Mononuclear cell (primary cell): ENCODE measurements around the gene LGALS1. TPM values are rescaled to one million over a fixed set of nuclear protein-coding genes. Genes with fewer than 3 reads are reported as not detected.

Experiments used
- H3K27me3 ChIP-seq: 2 replicates; pipeline ENCODE4 v1.6.0; 2011; ENCODE audit warnings: low read length, control low read depth; ENCODE audit not compliant: insufficient read depth
- H3K4me1 ChIP-seq: 2 replicates; pipeline ENCODE4 v1.5.1; 2011; ENCODE audit warnings: mild to moderate bottlenecking, low read length, control low read depth; ENCODE audit not compliant: insufficient read depth
- H3K4me3 ChIP-seq: 2 replicates; pipeline ENCODE4 v1.5.1; 2011; ENCODE audit warnings: mild to moderate bottlenecking, low read length, moderate library complexity
- H3K9me3 ChIP-seq: 2 replicates; pipeline ENCODE4 v1.5.1; 2011; ENCODE audit warnings: low read depth, mild to moderate bottlenecking, control low read depth, low read length
- total RNA-seq: library from RNA; depleted of rRNA; stranded (reverse); fragments of >200 nt; gene quantifications from one replicate; pipeline ENCODE4 v1.2.3, GENCODE V29; 2012

LGALS1 gene
- total RNA-seq, 1 donor = 260 TPM

GRCh38 chr22:37665487-37665886, 9.9 kb upstream of the LGALS1 start:
- H3K4me3 ChIP-seq = no peak overlapping the region
- no peaks in the 10 kb centered on the region for H3K9me3 ChIP-seq
- H3K27me3 ChIP-seq = no peaks in the 10 kb centered on the region
- peaks cover 20% of the 10 kb centered on the region for H3K4me1 ChIP-seq

GRCh38 chr22:37669586-37669985, 5.8 kb upstream of the LGALS1 start:
- Histone ChIP-seq H3K27me3 (no peaks in the 10 kb centered on the region), H3K4me1 (peaks cover 29% of the 10 kb centered on the region), H3K4me3 (no peak overlapping the region), H3K9me3 (no peaks in the 10 kb centered on the region)

- H3K9me3 ChIP-seq = no peaks in the 10 kb centered on the region
- H3K27me3 ChIP-seq = no peaks in the 10 kb centered on the region
- peaks cover 51% of the 10 kb centered on the region for H3K4me1 ChIP-seq
- H3K4me3 ChIP-seq = no peak overlapping the region
Measured at GRCh38 chr22:37672206-37672919, 3.1 kb upstream of the LGALS1 start.

GRCh38 chr22:37672920-37673455, 2.4 kb upstream of the LGALS1 start:
- Histone ChIP-seq H3K4me3 (no peak overlapping the region), H3K4me1 (peaks cover 57% of the 10 kb centered on the region)

GRCh38 chr22:37674248-37674647, 1.2 kb upstream of the LGALS1 start:
- peaks cover 63% of the 10 kb centered on the region for H3K4me1 ChIP-seq
- H3K4me3 ChIP-seq = no peak overlapping the region
- H3K27me3 ChIP-seq = no peaks in the 10 kb centered on the region
- no peaks in the 10 kb centered on the region for H3K9me3 ChIP-seq

More at GRCh38 chr22:37672920-37673455, 2.4 kb upstream of the LGALS1 start:
- Histone ChIP-seq H3K27me3 (no peaks in the 10 kb centered on the region), H3K9me3 (no peaks in the 10 kb centered on the region)

GRCh38 chr22:37675930-37676735, 697 bp downstream of the LGALS1 start:
- Histone ChIP-seq H3K4me1 (peaks cover 65% of the 10 kb centered on the region), H3K9me3 (no peaks in the 10 kb centered on the region), H3K4me3 (peak overlapping the region; percentile 67), H3K27me3 (no peaks in the 10 kb centered on the region)

- Histone ChIP-seq H3K27me3 (no peaks in the 10 kb centered on the region), H3K9me3 (no peaks in the 10 kb centered on the region), H3K4me1 (peaks cover 71% of the 10 kb centered on the region), H3K4me3 (peak overlapping the region; percentile 67)
Measured at GRCh38 chr22:37676736-37677492, 1.5 kb downstream of the LGALS1 start.

- Histone ChIP-seq H3K4me1 (peaks cover 66% of the 10 kb centered on the region), H3K27me3 (no peaks in the 10 kb centered on the region), H3K9me3 (no peaks in the 10 kb centered on the region), H3K4me3 (peak overlapping the region; percentile 67)
Measured at GRCh38 chr22:37677493-37677974, 2.1 kb downstream of the LGALS1 start.

- peaks cover 57% of the 10 kb centered on the region for H3K4me1 ChIP-seq
- H3K4me3 ChIP-seq = no peak overlapping the region
- no peaks in the 10 kb centered on the region for H3K27me3 ChIP-seq
- H3K9me3 ChIP-seq = no peaks in the 10 kb centered on the region
Measured at GRCh38 chr22:37678372-37678771, 2.9 kb downstream of the LGALS1 start.

- Histone ChIP-seq H3K4me1 (peaks cover 44% of the 10 kb centered on the region), H3K27me3 (no peaks in the 10 kb centered on the region), H3K9me3 (no peaks in the 10 kb centered on the region), H3K4me3 (no peak overlapping the region)
Measured at GRCh38 chr22:37679670-37680069, 4.2 kb downstream of the LGALS1 start.

- no peak overlapping the region for H3K4me3 ChIP-seq
- H3K9me3 ChIP-seq = no peaks in the 10 kb centered on the region
- no peaks in the 10 kb centered on the region for H3K27me3 ChIP-seq
- peaks cover 38% of the 10 kb centered on the region for H3K4me1 ChIP-seq
Measured at GRCh38 chr22:37680191-37680851, 4.9 kb downstream of the LGALS1 start.

- peaks cover 36% of the 10 kb centered on the region for H3K4me1 ChIP-seq
- H3K4me3 ChIP-seq = no peak overlapping the region
- H3K9me3 ChIP-seq = no peaks in the 10 kb centered on the region
- no peaks in the 10 kb centered on the region for H3K27me3 ChIP-seq
Measured at GRCh38 chr22:37681001-37681424, 5.6 kb downstream of the LGALS1 start.

- no peak overlapping the region for H3K4me3 ChIP-seq
- no peaks in the 10 kb centered on the region for H3K9me3 ChIP-seq
- H3K27me3 ChIP-seq = no peaks in the 10 kb centered on the region
- H3K4me1 ChIP-seq = peaks cover 32% of the 10 kb centered on the region
Measured at GRCh38 chr22:37681556-37682049, 6.2 kb downstream of the LGALS1 start.
